Natural killer cell (primary cell): ENCODE results near the gene ARID4A. TPM values are rescaled to one million over a fixed set of nuclear protein-coding genes. Genes with fewer than 3 reads are reported as not detected.

Experiments used
- ATAC-seq, 3 donors: fragments of 150-1000 bp in 2 of 3; fragments of 200-7000 bp in 1 of 3; cut with Tn5 transposase; 1 replicate in 1 of 3; 2 replicates in 2 of 3; pipeline ENCODE4 v1.10.0; 2021; ENCODE audit warnings: mild to moderate bottlenecking in 2 of 3, moderate library complexity in 2 of 3
- DNase-seq, 2 donors: peaks; one replicate each; pipeline versions ENCODE4 v3.0.0 to v3.0.0-alpha.2; 2013 to 2021; ENCODE audit warnings: mixed read lengths in 1 of 2
- H3K27ac ChIP-seq: one replicate; pipeline ENCODE4 v1.5.1; 2013; ENCODE audit warnings: mild to moderate bottlenecking, low read length
- H3K27me3 ChIP-seq: one replicate; pipeline ENCODE4 v1.6.1; 2013; ENCODE audit warnings: low read length; ENCODE audit not compliant: control insufficient read depth, insufficient read depth
- H3K36me3 ChIP-seq: one replicate; pipeline ENCODE4 v1.6.1; 2013; ENCODE audit warnings: low read length; ENCODE audit not compliant: control insufficient read depth, insufficient read depth
- H3K4me1 ChIP-seq: one replicate; pipeline ENCODE4 v1.6.1; 2013; ENCODE audit warnings: low read length; ENCODE audit not compliant: control insufficient read depth, insufficient read depth
- H3K4me3 ChIP-seq: one replicate; pipeline ENCODE4 v1.5.1; 2013; ENCODE audit warnings: low read length
- H3K9me3 ChIP-seq: one replicate; pipeline ENCODE4 v1.6.1; 2013; ENCODE audit warnings: low read length; ENCODE audit not compliant: control insufficient read depth, insufficient read depth
- H3K27ac Mint-ChIP-seq, 2 donors: one replicate each; pipeline ENCODE4 v1.8.0; 2022; ENCODE audit warnings: mild to moderate bottlenecking in 2 of 2, mixed read lengths in 2 of 2, moderate library complexity in 1 of 2
- H3K27me3 Mint-ChIP-seq, 2 donors: one replicate each; pipeline ENCODE4 v1.8.0; 2022; ENCODE audit warnings: low read depth in 2 of 2, mixed read lengths in 2 of 2
- H3K36me3 Mint-ChIP-seq: one replicate; pipeline ENCODE4 v1.8.0; 2022; ENCODE audit warnings: mixed read lengths
- H3K4me1 Mint-ChIP-seq, 2 donors: one replicate each; pipeline ENCODE4 v1.8.0; 2022; ENCODE audit warnings: mixed read lengths in 2 of 2
- H3K4me3 Mint-ChIP-seq: one replicate; pipeline ENCODE4 v1.8.0; 2022; ENCODE audit warnings: mild to moderate bottlenecking, moderate library complexity, mixed read lengths
- H3K9me3 Mint-ChIP-seq, 2 donors: one replicate each; pipeline ENCODE4 v1.8.0; 2022; ENCODE audit warnings: mixed read lengths in 2 of 2
- CTCF ChIP-seq: fragments of 200-600 bp; IDR thresholded peaks from one replicate; pipeline ENCODE4 v1.8.0; 2022; ENCODE audit warnings: antibody characterized with exemption
- WGBS: methylation state at CpG from one replicate; pipeline ENCODE4 v1.1.7; 2013; ENCODE audit warnings: missing lambda C conversion rate; ENCODE audit not compliant: insufficient coverage; 5-methylcytosine and 5-hydroxymethylcytosine counted together
- intact Hi-C: fragments of 100-400 bp; cut with micrococcal nuclease; formaldehyde crosslinking; loops from one replicate; pipeline ENCODE4 v1.14.2; 2022
- total RNA-seq, 4 donors: library from RNA; stranded (reverse); fragments of 120-200 nt in 1 of 4; gene quantifications; one replicate each; pipeline versions ENCODE4 v1.2.3 to v1.2.4, GENCODE V29; 2013 to 2022

The ARID4A gene
- total RNA-seq, 3 donors from 2014 or later (not counting 1 experiment from before 2014, with no cell fraction given), result 89.3 to 113 (median 90.1) TPM

- TF ChIP-seq CTCF, result peak; percentile 88
- Histone ChIP-seq H3K27ac (peak within 1 kb of the TSS; percentile 81), H3K9me3 (no peaks in the 10 kb centered on the region), H3K4me3 (peak within 1 kb of the TSS; percentile 67), H3K27me3 (no peaks in the 10 kb centered on the region), H3K36me3 (no peaks in the 10 kb centered on the region), H3K4me1 (peaks cover 15% of the 10 kb centered on the region)
- Mint-ChIP-seq H3K27ac (peak within 1 kb of the TSS; percentile 77 to 86), H3K9me3 (no peaks in the 10 kb centered on the region), H3K4me3 (peak within 1 kb of the TSS; percentile 87), H3K4me1 (peaks cover 5 to 17% of the 10 kb centered on the region in 2 donors), H3K27me3 (no peaks in the 10 kb centered on the region), H3K36me3 (no peaks in the 10 kb centered on the region)
- intact Hi-C loops, result loop anchor here (10.0 kb wide), 2 partner anchors 151 to 291 kb away; partner anchors contain the start of gene PSMA3
- DNase-seq (peak; percentile 78 to 84), ATAC-seq (peak; percentile 91 to 92 (median 92))
- 7% methylated on average over 80 of the region's 86 CpGs for WGBS
Observed at GRCh38 chr14:58395812-58396788, 97.7 kb downstream of the ARID4A start, which contains the start of gene TOMM20L. TOMM20L (plus strand) TSS chr14:58395930; CDS start chr14:58395958, 28 bp downstream.

- Mint-ChIP-seq H3K36me3 (no peaks in the 10 kb centered on the region), H3K9me3 (no peaks in the 10 kb centered on the region), H3K27ac (peak overlapping the region; percentile 1 to 86), H3K27me3 (no peaks in the 10 kb centered on the region), H3K4me3 (peak overlapping the region; percentile 65), H3K4me1 (peaks cover 5 to 17% of the 10 kb centered on the region in 2 donors)
- DNase-seq (peak in 1 of 2 donors; percentile 7), ATAC-seq (no peak)
- intact Hi-C loops, result loop anchor here (10.0 kb wide), 2 partner anchors 152 to 292 kb away; partner anchors contain the start of gene PSMA3
- no peak overlapping the region for H3K27ac ChIP-seq
- no peak overlapping the region for H3K4me3 ChIP-seq
- WGBS, result 94% methylated on average over 6 of the region's 6 CpGs
- no peaks in the 10 kb centered on the region for H3K27me3 ChIP-seq
- H3K4me1 ChIP-seq, result peaks cover 15% of the 10 kb centered on the region
- TF ChIP-seq CTCF, result no peak
- H3K36me3 ChIP-seq, result no peaks in the 10 kb centered on the region
- no peaks in the 10 kb centered on the region for H3K9me3 ChIP-seq
Observed at GRCh38 chr14:58397156-58397555, 98.8 kb downstream of the ARID4A start.

GRCh38 chr14:58398495-58398894, 100.1 kb downstream of the ARID4A start:
- Mint-ChIP-seq H3K4me1 (peaks cover 5 to 17% of the 10 kb centered on the region in 2 donors), H3K27ac (no peak overlapping the region), H3K27me3 (no peaks in the 10 kb centered on the region), H3K36me3 (no peaks in the 10 kb centered on the region), H3K4me3 (no peak overlapping the region), H3K9me3 (no peaks in the 10 kb centered on the region)
- H3K4me1 ChIP-seq, result peaks cover 15% of the 10 kb centered on the region
- no peak for TF ChIP-seq CTCF
- no peaks in the 10 kb centered on the region for H3K27me3 ChIP-seq
- ATAC-seq, result no peak
- no peaks in the 10 kb centered on the region for H3K9me3 ChIP-seq
- H3K27ac ChIP-seq, result no peak overlapping the region
- H3K4me3 ChIP-seq, result no peak overlapping the region
- no peaks in the 10 kb centered on the region for H3K36me3 ChIP-seq
- intact Hi-C loops, result loop anchor here (10.0 kb wide), 2 partner anchors 154 to 294 kb away; partner anchors contain the start of gene PSMA3
- DNase-seq, result no peak
